Osteoblast (primary cell): Measurements from ENCODE around the gene DCDC2. TPM values are rescaled to one million over a fixed set of nuclear protein-coding genes. Genes with fewer than 3 reads are reported as not detected.

ENCODE experiments used
- DNase-seq: peaks from one replicate; pipeline ENCODE4 v3.0.0; 2011; ENCODE audit warnings: low spot score, mixed read lengths; ENCODE audit not compliant: insufficient read length; ENCODE audit errors: missing footprints
- H2AFZ ChIP-seq: 2 replicates; pipeline ENCODE4 v1.6.0; 2011; ENCODE audit warnings: mild to moderate bottlenecking, low read length
- H3K27ac ChIP-seq: 2 replicates; pipeline ENCODE4 v1.5.1; 2011; ENCODE audit warnings: mild to moderate bottlenecking, low read depth, low read length, moderate library complexity
- H3K27me3 ChIP-seq: 2 replicates; pipeline ENCODE4 v1.6.0; 2012; ENCODE audit warnings: mild to moderate bottlenecking, control low read depth, inconsistent platforms, low read length, moderate library complexity; ENCODE audit not compliant: insufficient read depth
- H3K36me3 ChIP-seq: 2 replicates; pipeline ENCODE4 v1.5.1; 2011; ENCODE audit warnings: mild to moderate bottlenecking, low read length, control low read depth, moderate library complexity; ENCODE audit not compliant: insufficient read depth
- H3K4me1 ChIP-seq: 2 replicates; pipeline ENCODE4 v1.5.1; 2011; ENCODE audit warnings: mild to moderate bottlenecking, low read length, control low read depth, moderate library complexity; ENCODE audit not compliant: insufficient read depth
- H3K4me2 ChIP-seq: 2 replicates; pipeline ENCODE4 v1.6.0; 2011; ENCODE audit warnings: mild to moderate bottlenecking, low read length; ENCODE audit not compliant: insufficient read depth
- H3K4me3 ChIP-seq: fragments of 200-600 bp; sonication (generic); 3 replicates; pipeline ENCODE4 v1.5.1; 2012; ENCODE audit warnings: mild to moderate bottlenecking, low read length, inconsistent platforms; ENCODE audit not compliant: insufficient read depth
- H3K79me2 ChIP-seq: 2 replicates; pipeline ENCODE4 v1.6.0; 2012; ENCODE audit warnings: mild to moderate bottlenecking, low read length, control low read depth, inconsistent platforms; ENCODE audit not compliant: insufficient read depth
- H3K9me3 ChIP-seq: 2 replicates; pipeline ENCODE4 v1.5.1; 2011; ENCODE audit warnings: low read depth, low read length, control low read depth
- H4K20me1 ChIP-seq: 2 replicates; pipeline ENCODE4 v1.6.0; 2012; ENCODE audit warnings: mild to moderate bottlenecking, low read length, control low read depth; ENCODE audit not compliant: insufficient read depth
- total RNA-seq: library from RNA; depleted of rRNA; stranded (reverse); fragments of >200 nt; gene quantifications from 2 replicates; pipeline ENCODE4 v1.2.3, GENCODE V29; 2012
- TF ChIP-seq, protein P1 (sequence below): IDR thresholded peaks from 2 replicates; pipeline ENCODE4 v1.5.1; 2011; ENCODE audit warnings: mild to moderate bottlenecking, low read depth, low read length, moderate library complexity; ENCODE audit errors: extremely low read depth

DCDC2 gene
- total RNA-seq, 1 donor: under 0.01 TPM

DNA sequence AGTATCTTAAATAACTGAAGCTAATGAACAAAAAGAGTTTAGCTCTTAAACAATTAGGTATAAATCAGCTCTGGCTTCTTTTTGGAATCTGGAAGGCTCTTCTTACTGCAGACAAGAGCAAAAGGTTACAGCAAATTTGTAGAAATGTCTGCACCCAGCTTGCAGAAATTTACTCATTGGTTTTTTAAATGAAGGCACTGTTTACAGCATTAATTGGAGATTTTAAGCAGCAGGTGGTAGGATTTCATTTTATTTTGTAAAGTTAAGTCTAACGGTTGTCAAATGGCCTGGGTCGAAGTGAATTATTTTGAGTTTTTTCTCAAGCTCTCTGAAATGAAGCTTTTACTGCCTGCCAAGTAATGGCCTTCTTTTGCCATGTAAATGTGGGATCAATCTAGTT lies 129.7 kb downstream of the DCDC2 start:
- no peaks in the 10 kb centered on the region for H3K79me2 ChIP-seq
- H3K36me3 ChIP-seq: no peaks in the 10 kb centered on the region
- no peaks in the 10 kb centered on the region for H3K9me3 ChIP-seq
- peak overlapping the region; percentile 21 for H3K27ac ChIP-seq
- TF ChIP-seq, protein P1, sequence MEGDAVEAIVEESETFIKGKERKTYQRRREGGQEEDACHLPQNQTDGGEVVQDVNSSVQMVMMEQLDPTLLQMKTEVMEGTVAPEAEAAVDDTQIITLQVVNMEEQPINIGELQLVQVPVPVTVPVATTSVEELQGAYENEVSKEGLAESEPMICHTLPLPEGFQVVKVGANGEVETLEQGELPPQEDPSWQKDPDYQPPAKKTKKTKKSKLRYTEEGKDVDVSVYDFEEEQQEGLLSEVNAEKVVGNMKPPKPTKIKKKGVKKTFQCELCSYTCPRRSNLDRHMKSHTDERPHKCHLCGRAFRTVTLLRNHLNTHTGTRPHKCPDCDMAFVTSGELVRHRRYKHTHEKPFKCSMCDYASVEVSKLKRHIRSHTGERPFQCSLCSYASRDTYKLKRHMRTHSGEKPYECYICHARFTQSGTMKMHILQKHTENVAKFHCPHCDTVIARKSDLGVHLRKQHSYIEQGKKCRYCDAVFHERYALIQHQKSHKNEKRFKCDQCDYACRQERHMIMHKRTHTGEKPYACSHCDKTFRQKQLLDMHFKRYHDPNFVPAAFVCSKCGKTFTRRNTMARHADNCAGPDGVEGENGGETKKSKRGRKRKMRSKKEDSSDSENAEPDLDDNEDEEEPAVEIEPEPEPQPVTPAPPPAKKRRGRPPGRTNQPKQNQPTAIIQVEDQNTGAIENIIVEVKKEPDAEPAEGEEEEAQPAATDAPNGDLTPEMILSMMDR: no peak
- no peaks in the 10 kb centered on the region for H3K27me3 ChIP-seq
- no peaks in the 10 kb centered on the region for H4K20me1 ChIP-seq
- no peak overlapping the region for H3K4me3 ChIP-seq
- peaks cover 12% of the 10 kb centered on the region for H3K4me1 ChIP-seq
- DNase-seq: no peak
- H3K4me2 ChIP-seq: no peak overlapping the region
- H2AFZ ChIP-seq: no peak overlapping the region

DNA sequence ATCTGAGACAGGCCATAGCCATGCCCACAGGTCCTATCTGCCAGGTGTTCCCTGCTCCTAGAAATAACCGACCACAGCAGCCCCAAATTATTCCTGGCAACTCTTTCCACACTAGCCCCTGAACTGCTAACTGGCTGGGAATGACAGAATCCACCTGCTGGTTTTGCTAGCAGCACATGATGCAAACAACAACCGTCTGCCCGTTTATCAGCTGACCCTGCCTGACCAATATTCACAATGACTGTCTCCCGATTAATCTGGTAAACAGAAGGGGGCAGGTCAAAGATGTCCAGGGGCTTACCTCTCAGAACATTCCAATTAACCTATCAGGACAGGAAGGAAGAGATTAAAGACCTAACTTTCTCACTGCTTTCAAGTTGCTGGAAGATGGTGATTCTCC lies 130.3 kb downstream of the DCDC2 start:
- no peaks in the 10 kb centered on the region for H3K79me2 ChIP-seq
- no peaks in the 10 kb centered on the region for H4K20me1 ChIP-seq
- no peak overlapping the region for H3K4me2 ChIP-seq
- no peak for DNase-seq
- no peak overlapping the region for H3K27ac ChIP-seq
- no peak overlapping the region for H3K4me3 ChIP-seq
- H2AFZ ChIP-seq: no peak overlapping the region
- no peaks in the 10 kb centered on the region for H3K36me3 ChIP-seq
- no peaks in the 10 kb centered on the region for H3K9me3 ChIP-seq
- TF ChIP-seq, protein P1: no peak
- H3K4me1 ChIP-seq: peaks cover 12% of the 10 kb centered on the region
- H3K27me3 ChIP-seq: no peaks in the 10 kb centered on the region

DNA sequence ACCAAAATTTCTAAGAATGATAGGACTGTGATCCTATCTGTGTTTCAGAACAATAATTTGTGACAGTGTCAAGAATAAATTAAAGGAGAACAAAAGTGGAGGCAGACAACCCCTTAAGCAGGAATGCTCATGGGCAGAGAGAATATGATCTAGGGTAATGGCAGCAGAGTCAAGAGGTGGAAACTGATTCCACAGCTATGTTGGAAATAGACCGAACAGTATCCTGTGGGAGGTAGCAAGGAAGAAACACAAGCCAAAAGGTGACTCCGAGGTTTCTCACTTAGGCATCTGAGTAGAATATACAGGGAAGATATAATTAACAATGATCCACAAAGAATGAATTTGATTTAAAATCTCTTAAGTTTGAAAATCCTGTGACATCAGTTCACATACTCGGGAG lies 131.3 kb downstream of the DCDC2 start:
- H3K4me3 ChIP-seq: no peak overlapping the region
- H3K4me1 ChIP-seq: peaks cover 12% of the 10 kb centered on the region
- no peak for DNase-seq
- no peak overlapping the region for H3K27ac ChIP-seq
- no peaks in the 10 kb centered on the region for H3K9me3 ChIP-seq
- H3K36me3 ChIP-seq: no peaks in the 10 kb centered on the region
- H4K20me1 ChIP-seq: no peaks in the 10 kb centered on the region
- no peaks in the 10 kb centered on the region for H3K27me3 ChIP-seq
- no peak overlapping the region for H3K4me2 ChIP-seq
- no peak overlapping the region for H2AFZ ChIP-seq
- H3K79me2 ChIP-seq: no peaks in the 10 kb centered on the region
- TF ChIP-seq, protein P1: no peak

DNA sequence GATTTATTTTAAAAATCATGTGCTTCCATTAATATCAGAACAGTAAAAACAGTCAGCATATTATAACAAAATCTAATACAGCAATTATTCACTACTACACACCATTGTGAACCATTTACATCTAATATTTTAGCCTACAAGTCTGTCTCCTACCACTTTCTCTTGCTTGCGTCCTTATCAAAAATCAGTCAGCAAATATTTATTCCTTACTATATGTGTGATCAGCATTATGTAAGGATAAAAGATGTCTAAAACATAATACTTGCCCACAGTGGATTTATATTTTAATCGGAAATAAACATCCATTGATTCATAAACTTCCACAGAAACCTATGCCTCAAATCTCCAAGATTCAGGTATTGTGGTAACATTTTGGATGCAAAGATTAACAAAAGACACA lies 132.0 kb downstream of the DCDC2 start:
- Histone ChIP-seq H3K79me2 (no peaks in the 10 kb centered on the region), H3K36me3 (no peaks in the 10 kb centered on the region), H3K4me1 (peaks cover 12% of the 10 kb centered on the region), H3K27ac (no peak overlapping the region), H3K27me3 (no peaks in the 10 kb centered on the region), H2AFZ (no peak overlapping the region), H3K9me3 (no peaks in the 10 kb centered on the region), H4K20me1 (no peaks in the 10 kb centered on the region), H3K4me2 (no peak overlapping the region), H3K4me3 (no peak overlapping the region)
- TF ChIP-seq, protein P1: no peak
- no peak for DNase-seq
